MM.1S (cell line): ENCODE results near the gene MAP3K20.

Source experiments
- EZH2 ChIP-seq: fragments of 300-600 bp; sonication (generic); optimal IDR thresholded peaks from 2 replicates; pipeline ENCODE3; 2017; ENCODE audit warnings: low read depth, mild to moderate bottlenecking, antibody characterized with exemption, low read length, mixed read lengths
- TF ChIP-seq, protein P1 (sequence below): fragments of 300-600 bp; sonication (generic); IDR thresholded peaks from 2 replicates; pipeline ENCODE4 v1.5.1; 2016; ENCODE audit warnings: antibody characterized with exemption, low read length, mixed read lengths

DNA sequence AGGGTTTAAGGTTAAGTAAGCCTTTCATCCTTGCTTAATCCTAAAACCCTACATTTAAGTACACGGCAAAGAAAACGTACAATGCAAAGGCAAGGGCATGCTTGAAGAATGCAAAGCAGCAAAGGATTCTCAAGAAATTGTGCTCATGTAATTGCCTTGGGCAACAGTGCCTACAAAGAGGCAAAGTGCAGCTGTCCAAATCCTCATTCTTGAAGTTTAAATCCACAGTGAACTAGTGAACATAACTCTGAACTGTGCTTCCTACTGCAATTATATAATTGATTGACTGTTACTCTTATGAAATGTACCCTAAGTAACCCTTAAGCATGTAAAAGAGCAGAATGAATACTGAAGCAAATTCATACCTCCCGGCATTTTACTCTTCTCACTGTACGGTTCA, 85.4 kb downstream of the MAP3K20 start:
- no peak for TF ChIP-seq EZH2
- TF ChIP-seq, protein P1, sequence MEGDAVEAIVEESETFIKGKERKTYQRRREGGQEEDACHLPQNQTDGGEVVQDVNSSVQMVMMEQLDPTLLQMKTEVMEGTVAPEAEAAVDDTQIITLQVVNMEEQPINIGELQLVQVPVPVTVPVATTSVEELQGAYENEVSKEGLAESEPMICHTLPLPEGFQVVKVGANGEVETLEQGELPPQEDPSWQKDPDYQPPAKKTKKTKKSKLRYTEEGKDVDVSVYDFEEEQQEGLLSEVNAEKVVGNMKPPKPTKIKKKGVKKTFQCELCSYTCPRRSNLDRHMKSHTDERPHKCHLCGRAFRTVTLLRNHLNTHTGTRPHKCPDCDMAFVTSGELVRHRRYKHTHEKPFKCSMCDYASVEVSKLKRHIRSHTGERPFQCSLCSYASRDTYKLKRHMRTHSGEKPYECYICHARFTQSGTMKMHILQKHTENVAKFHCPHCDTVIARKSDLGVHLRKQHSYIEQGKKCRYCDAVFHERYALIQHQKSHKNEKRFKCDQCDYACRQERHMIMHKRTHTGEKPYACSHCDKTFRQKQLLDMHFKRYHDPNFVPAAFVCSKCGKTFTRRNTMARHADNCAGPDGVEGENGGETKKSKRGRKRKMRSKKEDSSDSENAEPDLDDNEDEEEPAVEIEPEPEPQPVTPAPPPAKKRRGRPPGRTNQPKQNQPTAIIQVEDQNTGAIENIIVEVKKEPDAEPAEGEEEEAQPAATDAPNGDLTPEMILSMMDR: no peak
